Measurements from ENCODE around the gene RHEX.

The RHEX gene

GRCh38 chr1:206021008-206021625, 31.9 kb upstream of the RHEX start:
- Histone ChIP-seq H3K36me3 (ENCODE audit: insufficient read depth, low read length) (no peaks in the 10 kb centered on the region), H3K9ac (ENCODE audit: low read depth, low read length) (no peak overlapping the region), H3K9me3 (ENCODE audit: control insufficient read depth, insufficient read depth, low read length) (no peaks in the 10 kb centered on the region), H3K4me1 (ENCODE audit: insufficient read depth, low read length) (no peaks in the 10 kb centered on the region)

- Histone ChIP-seq H3K36me3 (ENCODE audit: insufficient read depth, low read length) (no peaks in the 10 kb centered on the region), H3K4me1 (ENCODE audit: insufficient read depth, low read length) (no peaks in the 10 kb centered on the region), H3K9ac (ENCODE audit: low read depth, low read length) (no peak overlapping the region), H3K9me3 (ENCODE audit: control insufficient read depth, insufficient read depth, low read length) (no peaks in the 10 kb centered on the region)
Observed at GRCh38 chr1:206021626-206022365, 31.2 kb upstream of the RHEX start.

GRCh38 chr1:206022766-206023165, 30.2 kb upstream of the RHEX start:
- H3K36me3 ChIP-seq (ENCODE audit: insufficient read depth, low read length) = no peaks in the 10 kb centered on the region
- no peaks in the 10 kb centered on the region for H3K9me3 ChIP-seq (ENCODE audit: control insufficient read depth, insufficient read depth, low read length)
- no peak overlapping the region for H3K9ac ChIP-seq (ENCODE audit: low read depth, low read length)
- H3K4me1 ChIP-seq (ENCODE audit: insufficient read depth, low read length) = no peaks in the 10 kb centered on the region

- Histone ChIP-seq H3K36me3 (ENCODE audit: insufficient read depth, low read length) (no peaks in the 10 kb centered on the region), H3K9me3 (ENCODE audit: control insufficient read depth, insufficient read depth, low read length) (no peaks in the 10 kb centered on the region), H3K9ac (ENCODE audit: low read depth, low read length) (no peak within 1 kb of the TSS), H3K4me1 (ENCODE audit: insufficient read depth, low read length) (no peaks in the 10 kb centered on the region)
Observed at GRCh38 chr1:206023695-206024094, 29.3 kb upstream of the RHEX start, which contains the start of gene CTSE. Gene CTSE (minus strand): TSS chr1:206023895. CDS start chr1:206023791, 104 bp downstream.

- Histone ChIP-seq H3K36me3 (ENCODE audit: insufficient read depth, low read length) (no peaks in the 10 kb centered on the region), H3K9me3 (ENCODE audit: control insufficient read depth, insufficient read depth, low read length) (no peaks in the 10 kb centered on the region), H3K9ac (ENCODE audit: low read depth, low read length) (no peak overlapping the region), H3K4me1 (ENCODE audit: insufficient read depth, low read length) (no peaks in the 10 kb centered on the region)
Observed at GRCh38 chr1:206025283-206025820, 27.6 kb upstream of the RHEX start.

GRCh38 chr1:206029484-206029883, 23.5 kb upstream of the RHEX start:
- H3K36me3 ChIP-seq (ENCODE audit: insufficient read depth, low read length) = no peaks in the 10 kb centered on the region
- H3K4me1 ChIP-seq (ENCODE audit: insufficient read depth, low read length) = 0 out of 2 replicates have a peak, but pooled peaks cover 3% of the 10 kb centered on the region
- no peak overlapping the region for H3K9ac ChIP-seq (ENCODE audit: low read depth, low read length)
- H3K9me3 ChIP-seq (ENCODE audit: control insufficient read depth, insufficient read depth, low read length) = no peaks in the 10 kb centered on the region

- no peak overlapping the region for H3K9ac ChIP-seq (ENCODE audit: low read depth, low read length)
- H3K4me1 ChIP-seq (ENCODE audit: insufficient read depth, low read length) = 0 out of 2 replicates have a peak, but pooled peaks cover 3% of the 10 kb centered on the region
- H3K9me3 ChIP-seq (ENCODE audit: control insufficient read depth, insufficient read depth, low read length) = no peaks in the 10 kb centered on the region
- H3K36me3 ChIP-seq (ENCODE audit: insufficient read depth, low read length) = no peaks in the 10 kb centered on the region
Observed at GRCh38 chr1:206030191-206030590, 22.8 kb upstream of the RHEX start.

- H3K36me3 ChIP-seq (ENCODE audit: insufficient read depth, low read length) = no peaks in the 10 kb centered on the region
- 0 out of 2 replicates have a peak, but pooled peaks cover 3% of the 10 kb centered on the region for H3K4me1 ChIP-seq (ENCODE audit: insufficient read depth, low read length)
- no peaks in the 10 kb centered on the region for H3K9me3 ChIP-seq (ENCODE audit: control insufficient read depth, insufficient read depth, low read length)
- no peak overlapping the region for H3K9ac ChIP-seq (ENCODE audit: low read depth, low read length)
Observed at GRCh38 chr1:206030714-206031113, 22.3 kb upstream of the RHEX start.

GRCh38 chr1:206032380-206033140, 20.4 kb upstream of the RHEX start:
- 0 out of 2 replicates have a peak, but pooled peaks cover 3% of the 10 kb centered on the region for H3K4me1 ChIP-seq (ENCODE audit: insufficient read depth, low read length)
- H3K9me3 ChIP-seq (ENCODE audit: control insufficient read depth, insufficient read depth, low read length) = no peaks in the 10 kb centered on the region
- no peaks in the 10 kb centered on the region for H3K36me3 ChIP-seq (ENCODE audit: insufficient read depth, low read length)
- no peak overlapping the region for H3K9ac ChIP-seq (ENCODE audit: low read depth, low read length)

- Histone ChIP-seq H3K9ac (ENCODE audit: low read depth, low read length) (no peak overlapping the region), H3K9me3 (ENCODE audit: control insufficient read depth, insufficient read depth, low read length) (no peaks in the 10 kb centered on the region), H3K4me1 (ENCODE audit: insufficient read depth, low read length) (peaks cover 13% of the 10 kb centered on the region)
Observed at GRCh38 chr1:206035027-206035426, 17.9 kb upstream of the RHEX start.

GRCh38 chr1:206036663-206037455, 16.1 kb upstream of the RHEX start:
- Histone ChIP-seq H3K9ac (ENCODE audit: low read depth, low read length) (no peak overlapping the region), H3K36me3 (ENCODE audit: insufficient read depth, low read length) (no peaks in the 10 kb centered on the region), H3K9me3 (ENCODE audit: control insufficient read depth, insufficient read depth, low read length) (no peaks in the 10 kb centered on the region), H3K4me1 (ENCODE audit: insufficient read depth, low read length) (peaks cover 10% of the 10 kb centered on the region)

More at GRCh38 chr1:206035027-206035426, 17.9 kb upstream of the RHEX start:
- no peaks in the 10 kb centered on the region for H3K36me3 ChIP-seq (ENCODE audit: insufficient read depth, low read length)

- H3K36me3 ChIP-seq (ENCODE audit: insufficient read depth, low read length) = no peaks in the 10 kb centered on the region
- no peaks in the 10 kb centered on the region for H3K9me3 ChIP-seq (ENCODE audit: control insufficient read depth, insufficient read depth, low read length)
- H3K4me1 ChIP-seq (ENCODE audit: insufficient read depth, low read length) = peaks cover 10% of the 10 kb centered on the region
- no peak overlapping the region for H3K9ac ChIP-seq (ENCODE audit: low read depth, low read length)
Observed at GRCh38 chr1:206037581-206037980, 15.4 kb upstream of the RHEX start.

- Histone ChIP-seq H3K9ac (ENCODE audit: low read depth, low read length) (no peak overlapping the region), H3K36me3 (ENCODE audit: insufficient read depth, low read length) (no peaks in the 10 kb centered on the region), H3K4me1 (ENCODE audit: insufficient read depth, low read length) (peaks cover 10% of the 10 kb centered on the region), H3K9me3 (ENCODE audit: control insufficient read depth, insufficient read depth, low read length) (no peaks in the 10 kb centered on the region)
Observed at GRCh38 chr1:206039046-206039973, 13.7 kb upstream of the RHEX start.

All from ES-I3 (cell line).